Astrocyte of the spinal cord (primary cell): Measurements from ENCODE around the gene ADIPOR2.

Experiments
- DNase-seq: peaks from one replicate; pipeline ENCODE4 v3.0.0; 2011; ENCODE audit warnings: low read depth, low spot score
- H3K4me3 ChIP-seq: 2 replicates; pipeline ENCODE4 v1.5.1; 2011; ENCODE audit warnings: low read depth, mild to moderate bottlenecking, low read length, moderate library complexity
- CTCF ChIP-seq: IDR thresholded peaks from 2 replicates; pipeline ENCODE4 v1.5.1; 2012; ENCODE audit warnings: low read depth, mild to moderate bottlenecking, low read length, inconsistent platforms
- in situ Hi-C: cut with HindIII; loops from 2 replicates; pipeline ENCODE4 v1.10.0; 2017; ENCODE audit warnings: low sequenced_read_pairs

Gene ADIPOR2

GRCh38 chr12:1738446-1738845 is 47.6 kb downstream of the ADIPOR2 start:
- in situ Hi-C loops, result no loop called here
- DNase-seq, result no peak
- TF ChIP-seq CTCF, result no peak
- no peak overlapping the region for H3K4me3 ChIP-seq

- no peak for DNase-seq
- in situ Hi-C loops, result no loop called here
- TF ChIP-seq CTCF, result no peak
- no peak overlapping the region for H3K4me3 ChIP-seq
These were observed 48.5 kb downstream of the ADIPOR2 start for GRCh38 chr12:1739368-1739767.

- H3K4me3 ChIP-seq, result no peak overlapping the region
- no peak for DNase-seq
- TF ChIP-seq CTCF, result no peak
- in situ Hi-C loops, result no loop called here
These were observed 49.5 kb downstream of the ADIPOR2 start for GRCh38 chr12:1740161-1740948.

GRCh38 chr12:1741154-1741949 is 50.5 kb downstream of the ADIPOR2 start:
- H3K4me3 ChIP-seq, result no peak overlapping the region
- no peak for TF ChIP-seq CTCF
- in situ Hi-C loops, result no loop called here
- DNase-seq, result no peak

GRCh38 chr12:1744932-1745331 is 54.1 kb downstream of the ADIPOR2 start:
- no peak for DNase-seq
- H3K4me3 ChIP-seq, result no peak overlapping the region
- in situ Hi-C loops, result no loop called here
- TF ChIP-seq CTCF, result no peak

GRCh38 chr12:1747609-1748008 is 56.7 kb downstream of the ADIPOR2 start:
- H3K4me3 ChIP-seq, result no peak overlapping the region
- DNase-seq, result no peak
- in situ Hi-C loops, result no loop called here
- TF ChIP-seq CTCF, result no peak
